ENCODE results near the gene TAAR9. TPM values are rescaled to one million over a fixed set of nuclear protein-coding genes. Genes with fewer than 3 reads are reported as not detected.
"Not testable (repeated sequence)": the region's sequence is repeated elsewhere in the genome, so short reads cannot be mapped to it uniquely, and the experiment has no call there.

TAAR9 gene
- total RNA-seq, 1 donor from 2014 or later = not detected

- TF ChIP-seq CTCF (IDR thresholded peaks at IDR 0.05) = no peak
- H3K9me3 Mint-ChIP-seq (ENCODE audit: low read depth) = peaks cover 6% of the 10 kb centered on the region
- H3K27me3 Mint-ChIP-seq (ENCODE audit: low read depth) = peaks cover 8% of the 10 kb centered on the region
- no peak overlapping the region for H3K27ac Mint-ChIP-seq (ENCODE audit: unreplicated experiment)
- no peak for DNase-seq (ENCODE audit: low spot score)
- H3K4me1 Mint-ChIP-seq (ENCODE audit: low read depth) = peaks cover 3% of the 10 kb centered on the region
- H3K36me3 Mint-ChIP-seq (ENCODE audit: low read depth) = no peaks in the 10 kb centered on the region
- H3K4me3 Mint-ChIP-seq (ENCODE audit: unreplicated experiment) = no peak overlapping the region
These were observed 10.3 kb upstream of the TAAR9 start for GRCh38 chr6:132527791-132528190.

GRCh38 chr6:132530293-132530974, 7.6 kb upstream of the TAAR9 start:
- no peak overlapping the region for H3K27ac Mint-ChIP-seq (ENCODE audit: unreplicated experiment)
- H3K27me3 Mint-ChIP-seq (ENCODE audit: low read depth) = peaks cover 10% of the 10 kb centered on the region
- DNase-seq (ENCODE audit: low spot score) = no peak
- TF ChIP-seq CTCF (IDR thresholded peaks at IDR 0.05) = peak; percentile 96
- peaks cover 1% of the 10 kb centered on the region for H3K36me3 Mint-ChIP-seq (ENCODE audit: low read depth)
- H3K4me3 Mint-ChIP-seq (ENCODE audit: unreplicated experiment) = peak overlapping the region; percentile 36
- H3K9me3 Mint-ChIP-seq (ENCODE audit: low read depth) = peaks cover 10% of the 10 kb centered on the region
- peaks cover 3% of the 10 kb centered on the region for H3K4me1 Mint-ChIP-seq (ENCODE audit: low read depth)

DNA sequence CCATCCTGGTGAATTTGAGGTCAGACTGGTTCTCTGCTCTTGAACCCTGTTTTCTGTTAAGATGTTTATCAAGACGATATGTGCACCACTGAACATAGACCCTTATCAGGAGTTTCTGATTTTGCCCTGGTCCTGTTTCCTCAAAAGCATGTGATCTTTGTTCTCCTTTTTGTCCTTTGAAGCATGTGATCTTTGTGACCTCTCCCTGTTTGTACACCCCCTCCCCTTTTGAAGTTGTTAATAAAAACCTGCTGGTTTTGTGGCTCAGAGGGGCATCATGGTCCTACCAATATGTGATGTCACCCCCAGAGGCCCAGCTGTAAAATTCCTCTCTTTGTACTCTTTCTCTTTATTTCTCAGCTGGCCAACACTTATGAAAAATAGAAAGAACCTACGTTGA, 3.5 kb upstream of the TAAR9 start:
- H3K27me3 Mint-ChIP-seq (ENCODE audit: low read depth) = peaks cover 30% of the 10 kb centered on the region
- not testable (repeated sequence) for H3K4me3 Mint-ChIP-seq (ENCODE audit: unreplicated experiment); DNase-seq (ENCODE audit: low spot score); H3K4me1 Mint-ChIP-seq (ENCODE audit: low read depth); H3K36me3 Mint-ChIP-seq (ENCODE audit: low read depth); H3K27ac Mint-ChIP-seq (ENCODE audit: unreplicated experiment); H3K9me3 Mint-ChIP-seq (ENCODE audit: low read depth)

DNA sequence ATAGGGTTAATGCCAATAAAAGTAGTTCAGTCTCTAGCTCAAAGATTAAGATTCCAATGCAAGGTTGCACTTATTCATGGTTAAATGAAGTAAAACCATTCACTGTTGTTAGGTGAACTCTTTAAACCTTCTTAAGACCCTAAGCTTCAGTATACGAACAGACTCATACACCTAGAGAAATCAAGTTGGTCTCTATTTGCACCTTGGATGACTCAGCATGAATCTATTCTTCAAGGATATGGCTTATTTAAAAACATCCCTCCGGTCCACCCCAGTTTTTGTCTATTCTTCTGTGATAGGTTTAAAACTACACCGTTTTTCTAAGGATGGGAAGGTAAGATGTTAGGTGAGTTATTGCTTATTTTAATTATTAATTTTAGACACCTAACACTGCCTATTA, 932 bp upstream of the TAAR9 start:
- DNase-seq (ENCODE audit: low spot score) = no peak
- no peak overlapping the region for H3K4me3 Mint-ChIP-seq (ENCODE audit: unreplicated experiment)
- no peaks in the 10 kb centered on the region for H3K4me1 Mint-ChIP-seq (ENCODE audit: low read depth)
- peaks cover 38% of the 10 kb centered on the region for H3K27me3 Mint-ChIP-seq (ENCODE audit: low read depth)
- H3K9me3 Mint-ChIP-seq (ENCODE audit: low read depth) = peaks cover 10% of the 10 kb centered on the region
- peaks cover 1% of the 10 kb centered on the region for H3K36me3 Mint-ChIP-seq (ENCODE audit: low read depth)
- TF ChIP-seq CTCF (IDR thresholded peaks at IDR 0.05) = no peak
- H3K27ac Mint-ChIP-seq (ENCODE audit: unreplicated experiment) = no peak overlapping the region

DNA sequence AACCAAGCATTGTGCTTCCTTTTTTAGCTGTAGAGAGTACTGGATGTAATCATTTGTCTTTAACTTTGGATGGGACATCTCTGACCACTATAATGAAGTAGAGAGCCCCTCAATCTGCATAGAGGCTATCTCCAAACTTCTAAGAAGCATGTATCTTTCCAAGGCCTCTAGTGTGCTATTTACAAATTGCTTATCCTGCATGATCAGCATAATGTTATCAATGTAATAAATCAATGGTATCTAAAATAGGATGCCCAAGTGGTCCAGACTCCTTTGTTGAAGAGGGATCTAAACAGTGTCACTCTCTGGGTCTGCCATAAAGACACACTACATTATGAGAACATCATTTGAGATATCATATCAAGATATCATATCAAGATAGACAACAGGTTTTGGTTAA, 6.7 kb downstream of the TAAR9 start:
- Mint-ChIP-seq H3K27me3 (ENCODE audit: low read depth) (peaks cover 35% of the 10 kb centered on the region), H3K27ac (ENCODE audit: unreplicated experiment) (no peak overlapping the region), H3K4me3 (ENCODE audit: unreplicated experiment) (no peak overlapping the region), H3K36me3 (ENCODE audit: low read depth) (no peaks in the 10 kb centered on the region), H3K4me1 (ENCODE audit: low read depth) (no peaks in the 10 kb centered on the region), H3K9me3 (ENCODE audit: low read depth) (no peaks in the 10 kb centered on the region)
- no peak for TF ChIP-seq CTCF (IDR thresholded peaks at IDR 0.05)
- DNase-seq (ENCODE audit: low spot score) = no peak
